ENCODE measurements around the gene FCN2.

- TF ChIP-seq POLR2A (IDR thresholded peaks at IDR 0.05; ENCODE audit: low read length) (no peak), GATA1 (IDR thresholded peaks at IDR 0.05; ENCODE audit: low read depth, low read length) (no peak)
Observed at GRCh38 chr9:134847138-134847537, 33.5 kb upstream of the FCN2 start.
